NCI-H774 (cell line): ENCODE results near the gene RETSAT.
"Not testable (repeated sequence)": the region's sequence is repeated elsewhere in the genome, so short reads cannot be mapped to it uniquely, and the experiment has no call there.

Source experiments
- DNase-seq: peaks from one replicate; lab custom pipeline; 2025; lab: John Stamatoyannopoulos, UW

Gene RETSAT

GRCh38 chr2:85330839-85331636 lies 23.3 kb downstream of the RETSAT start:
- DNase-seq: no peak

- not testable (repeated sequence) for DNase-seq
These were observed 24.6 kb downstream of the RETSAT start for GRCh38 chr2:85329701-85330100.

- no peak for DNase-seq
These were observed 25.1 kb downstream of the RETSAT start for GRCh38 chr2:85329181-85329651.

- peak; percentile 90 for DNase-seq
These were observed 26.3 kb downstream of the RETSAT start, which contains the start of gene TGOLN2 for GRCh38 chr2:85327822-85328617. Gene TGOLN2, minus strand, starts transcription at chr2:85327989. Its CDS starts 27 bp downstream, at chr2:85327962.

GRCh38 chr2:85327160-85327821 lies 27.0 kb downstream of the RETSAT start:
- no peak for DNase-seq

- DNase-seq: no peak
These were observed 27.7 kb downstream of the RETSAT start for GRCh38 chr2:85326406-85327159.

GRCh38 chr2:85325466-85325811 lies 28.9 kb downstream of the RETSAT start:
- no peak for DNase-seq

GRCh38 chr2:85324639-85325465 lies 29.5 kb downstream of the RETSAT start:
- DNase-seq: no peak

- not testable (repeated sequence) for DNase-seq
These were observed 30.4 kb downstream of the RETSAT start for GRCh38 chr2:85323988-85324367.

GRCh38 chr2:85323351-85323987 lies 30.9 kb downstream of the RETSAT start:
- no peak for DNase-seq

GRCh38 chr2:85319796-85320195 lies 34.5 kb downstream of the RETSAT start:
- no peak for DNase-seq

- DNase-seq: no peak
These were observed 35.9 kb downstream of the RETSAT start for GRCh38 chr2:85318222-85319074.

GRCh38 chr2:85315921-85316320 lies 38.4 kb downstream of the RETSAT start:
- not testable (repeated sequence) for DNase-seq

- no peak for DNase-seq
These were observed 39.5 kb downstream of the RETSAT start for GRCh38 chr2:85314884-85315242.

GRCh38 chr2:85312404-85312803 lies 41.9 kb downstream of the RETSAT start:
- no peak for DNase-seq

GRCh38 chr2:85310330-85310729 lies 44.0 kb downstream of the RETSAT start:
- no peak for DNase-seq

- no peak for DNase-seq
These were observed 44.5 kb downstream of the RETSAT start for GRCh38 chr2:85309699-85310321.

- DNase-seq: peak; percentile 61
These were observed 45.3 kb downstream of the RETSAT start for GRCh38 chr2:85308896-85309555.
